ENCODE results near the gene CADM1.

DNA sequence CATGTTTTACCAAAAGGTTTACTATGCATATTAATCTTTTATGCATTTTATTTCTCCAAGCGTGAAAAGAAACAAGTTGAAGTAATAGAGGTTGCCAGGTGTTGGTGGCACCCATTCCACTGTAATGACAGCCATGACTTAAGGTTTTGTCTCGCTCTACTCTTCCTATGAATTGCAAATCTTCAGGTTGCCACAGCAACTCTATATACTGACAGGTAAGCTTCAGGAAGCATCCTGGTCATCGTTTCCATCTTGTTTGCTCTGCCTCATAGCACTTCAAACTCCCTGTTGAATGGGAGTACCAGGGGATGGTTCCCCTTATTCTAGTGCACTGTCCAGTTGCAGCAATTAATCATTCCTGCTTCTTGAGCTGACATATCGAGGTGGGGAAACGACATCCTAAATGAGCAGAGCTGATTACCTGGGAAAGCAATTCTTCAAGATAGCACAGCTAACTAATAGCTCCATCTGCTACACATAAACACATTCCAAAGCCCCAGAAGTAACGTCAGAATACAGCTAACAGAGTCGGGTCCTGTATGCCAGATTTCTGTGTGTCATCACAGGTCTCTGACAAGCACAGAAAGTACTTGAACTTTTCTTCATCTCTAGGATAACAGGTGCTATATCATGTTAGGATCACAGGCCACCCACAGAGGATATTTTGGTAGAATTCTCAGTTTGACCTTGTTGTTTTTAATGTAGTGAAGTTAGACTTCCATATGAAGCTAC, 80.3 kb downstream of the CADM1 start:
- TF ChIP-seq, protein P1, sequence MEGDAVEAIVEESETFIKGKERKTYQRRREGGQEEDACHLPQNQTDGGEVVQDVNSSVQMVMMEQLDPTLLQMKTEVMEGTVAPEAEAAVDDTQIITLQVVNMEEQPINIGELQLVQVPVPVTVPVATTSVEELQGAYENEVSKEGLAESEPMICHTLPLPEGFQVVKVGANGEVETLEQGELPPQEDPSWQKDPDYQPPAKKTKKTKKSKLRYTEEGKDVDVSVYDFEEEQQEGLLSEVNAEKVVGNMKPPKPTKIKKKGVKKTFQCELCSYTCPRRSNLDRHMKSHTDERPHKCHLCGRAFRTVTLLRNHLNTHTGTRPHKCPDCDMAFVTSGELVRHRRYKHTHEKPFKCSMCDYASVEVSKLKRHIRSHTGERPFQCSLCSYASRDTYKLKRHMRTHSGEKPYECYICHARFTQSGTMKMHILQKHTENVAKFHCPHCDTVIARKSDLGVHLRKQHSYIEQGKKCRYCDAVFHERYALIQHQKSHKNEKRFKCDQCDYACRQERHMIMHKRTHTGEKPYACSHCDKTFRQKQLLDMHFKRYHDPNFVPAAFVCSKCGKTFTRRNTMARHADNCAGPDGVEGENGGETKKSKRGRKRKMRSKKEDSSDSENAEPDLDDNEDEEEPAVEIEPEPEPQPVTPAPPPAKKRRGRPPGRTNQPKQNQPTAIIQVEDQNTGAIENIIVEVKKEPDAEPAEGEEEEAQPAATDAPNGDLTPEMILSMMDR (optimal IDR thresholded peaks at IDR 0.05 in 1 of 3, IDR thresholded peaks at IDR 0.05 in 1 of 3, conservative IDR thresholded peaks at IDR 0.05 in 1 of 3; ENCODE audit: extremely low read depth in 1 of 3, insufficient read depth in 2 of 3, low read length in 3 of 3), result no peak
- TF ChIP-seq EZH2 (IDR thresholded peaks at IDR 0.05; ENCODE audit: low read length), result no peak

Measured in keratinocyte (primary cell).